ENCODE results near the gene CNOT2. TPM values are rescaled to one million over a fixed set of nuclear protein-coding genes. Genes with fewer than 3 reads are reported as not detected.

The CNOT2 gene
- total and polyA plus RNA-seq, 4 donors, result 17.5 to 93.4 (median 49.0) TPM

DNA sequence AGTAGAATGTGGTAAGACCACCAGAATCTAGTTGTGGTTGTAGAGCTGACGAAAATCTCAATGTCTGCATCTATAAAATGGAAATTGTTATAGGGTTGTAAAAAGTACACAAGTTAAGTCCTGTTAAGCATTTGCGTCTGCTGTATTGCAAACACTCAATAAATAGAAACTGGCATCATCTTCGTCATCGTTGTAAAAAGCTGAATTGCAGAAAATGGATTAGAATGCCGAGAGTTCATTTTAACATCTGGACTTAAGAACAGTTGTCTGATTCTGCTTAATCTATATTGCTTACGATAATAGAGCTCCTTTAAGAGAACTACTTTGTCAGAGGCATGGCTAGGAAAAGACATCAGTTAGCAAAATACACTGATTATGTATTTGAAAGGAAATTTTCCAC is 156.1 kb downstream of the CNOT2 start:
- TF ChIP-seq JUND (IDR thresholded peaks at IDR 0.05) (no peak), FOXA1 (IDR thresholded peaks at IDR 0.05) (no peak), EGR1 (IDR thresholded peaks at IDR 0.05; ENCODE audit: low read depth in 2 of 2) (no peak), RAD21 (IDR thresholded peaks at IDR 0.05) (no peak), TAF1 (conservative IDR thresholded peaks at IDR 0.05) (no peak), GABPA (IDR thresholded peaks at IDR 0.05 in 1 of 2, conservative IDR thresholded peaks at IDR 0.05 in 1 of 2) (no peak), FOXA2 (IDR thresholded peaks at IDR 0.05) (no peak), HNF4A (conservative IDR thresholded peaks at IDR 0.05) (no peak), HNF4G (IDR thresholded peaks at IDR 0.05) (no peak), YY1 (IDR thresholded peaks at IDR 0.05) (no peak), SP1 (IDR thresholded peaks at IDR 0.05) (no peak)
- TF ChIP-seq, protein P1, sequence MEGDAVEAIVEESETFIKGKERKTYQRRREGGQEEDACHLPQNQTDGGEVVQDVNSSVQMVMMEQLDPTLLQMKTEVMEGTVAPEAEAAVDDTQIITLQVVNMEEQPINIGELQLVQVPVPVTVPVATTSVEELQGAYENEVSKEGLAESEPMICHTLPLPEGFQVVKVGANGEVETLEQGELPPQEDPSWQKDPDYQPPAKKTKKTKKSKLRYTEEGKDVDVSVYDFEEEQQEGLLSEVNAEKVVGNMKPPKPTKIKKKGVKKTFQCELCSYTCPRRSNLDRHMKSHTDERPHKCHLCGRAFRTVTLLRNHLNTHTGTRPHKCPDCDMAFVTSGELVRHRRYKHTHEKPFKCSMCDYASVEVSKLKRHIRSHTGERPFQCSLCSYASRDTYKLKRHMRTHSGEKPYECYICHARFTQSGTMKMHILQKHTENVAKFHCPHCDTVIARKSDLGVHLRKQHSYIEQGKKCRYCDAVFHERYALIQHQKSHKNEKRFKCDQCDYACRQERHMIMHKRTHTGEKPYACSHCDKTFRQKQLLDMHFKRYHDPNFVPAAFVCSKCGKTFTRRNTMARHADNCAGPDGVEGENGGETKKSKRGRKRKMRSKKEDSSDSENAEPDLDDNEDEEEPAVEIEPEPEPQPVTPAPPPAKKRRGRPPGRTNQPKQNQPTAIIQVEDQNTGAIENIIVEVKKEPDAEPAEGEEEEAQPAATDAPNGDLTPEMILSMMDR (IDR thresholded peaks at IDR 0.05; ENCODE audit: low read depth, low read length, missing input control), result no peak
- TF ChIP-seq, protein P2, sequence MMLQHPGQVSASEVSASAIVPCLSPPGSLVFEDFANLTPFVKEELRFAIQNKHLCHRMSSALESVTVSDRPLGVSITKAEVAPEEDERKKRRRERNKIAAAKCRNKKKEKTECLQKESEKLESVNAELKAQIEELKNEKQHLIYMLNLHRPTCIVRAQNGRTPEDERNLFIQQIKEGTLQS (IDR thresholded peaks at IDR 0.05), result no peak
- TF ChIP-seq, protein P3, sequence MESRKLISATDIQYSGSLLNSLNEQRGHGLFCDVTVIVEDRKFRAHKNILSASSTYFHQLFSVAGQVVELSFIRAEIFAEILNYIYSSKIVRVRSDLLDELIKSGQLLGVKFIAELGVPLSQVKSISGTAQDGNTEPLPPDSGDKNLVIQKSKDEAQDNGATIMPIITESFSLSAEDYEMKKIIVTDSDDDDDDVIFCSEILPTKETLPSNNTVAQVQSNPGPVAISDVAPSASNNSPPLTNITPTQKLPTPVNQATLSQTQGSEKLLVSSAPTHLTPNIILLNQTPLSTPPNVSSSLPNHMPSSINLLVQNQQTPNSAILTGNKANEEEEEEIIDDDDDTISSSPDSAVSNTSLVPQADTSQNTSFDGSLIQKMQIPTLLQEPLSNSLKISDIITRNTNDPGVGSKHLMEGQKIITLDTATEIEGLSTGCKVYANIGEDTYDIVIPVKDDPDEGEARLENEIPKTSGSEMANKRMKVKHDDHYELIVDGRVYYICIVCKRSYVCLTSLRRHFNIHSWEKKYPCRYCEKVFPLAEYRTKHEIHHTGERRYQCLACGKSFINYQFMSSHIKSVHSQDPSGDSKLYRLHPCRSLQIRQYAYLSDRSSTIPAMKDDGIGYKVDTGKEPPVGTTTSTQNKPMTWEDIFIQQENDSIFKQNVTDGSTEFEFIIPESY (IDR thresholded peaks at IDR 0.05), result no peak
- no peaks in the 10 kb centered on the region for H3K27me3 ChIP-seq (ENCODE audit: control insufficient read depth in 4 of 4, insufficient read depth in 4 of 4, low read length in 3 of 4)
- no peak overlapping the region for H3K4me3 ChIP-seq (ENCODE audit: low read depth in 1 of 3, low read length in 3 of 3)
- DNase-seq (ENCODE audit: low spot score), result no peak
- H3K36me3 ChIP-seq (ENCODE audit: control insufficient read depth in 4 of 4, insufficient read depth in 3 of 4, low read depth in 1 of 4, low read length in 3 of 4), result no peaks in the 10 kb centered on the region
- no peak overlapping the region for H3K9ac ChIP-seq (ENCODE audit: low read depth in 1 of 2, low read length in 2 of 2)
- H3K9me3 ChIP-seq (ENCODE audit: control insufficient read depth in 4 of 4, low read length in 3 of 4), result no peaks in the 10 kb centered on the region
- WGBS, result 92% methylated on average over 6 of the region's 6 CpGs
- H3K27ac ChIP-seq (ENCODE audit: low read depth in 1 of 2, low read length in 2 of 2), result no peak overlapping the region
- H3K4me1 ChIP-seq (ENCODE audit: control insufficient read depth in 4 of 4, insufficient read depth in 4 of 4, low read length in 3 of 4), result no peaks in the 10 kb centered on the region

DNA sequence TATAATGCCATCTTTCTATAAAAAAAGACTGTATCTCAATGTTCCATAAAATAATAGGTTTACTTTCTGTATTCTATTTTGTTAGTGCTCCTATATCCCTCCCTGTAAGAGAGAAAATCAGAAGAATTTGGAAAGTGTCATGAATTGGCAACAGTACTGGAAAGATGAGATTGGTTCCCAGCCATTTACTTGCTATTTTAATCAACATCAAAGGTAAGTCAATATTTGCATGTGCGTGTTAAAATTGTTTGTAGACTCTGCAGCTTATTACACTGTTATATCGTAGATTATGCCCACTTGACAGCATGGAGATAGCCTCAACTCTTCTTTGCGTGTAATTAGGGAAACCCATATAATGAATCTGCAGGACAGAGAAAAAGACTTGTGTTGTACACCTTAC is 156.9 kb downstream of the CNOT2 start:
- no peak overlapping the region for H3K9ac ChIP-seq (ENCODE audit: low read depth in 1 of 2, low read length in 2 of 2)
- H3K4me1 ChIP-seq (ENCODE audit: control insufficient read depth in 4 of 4, insufficient read depth in 4 of 4, low read length in 3 of 4), result no peaks in the 10 kb centered on the region
- TF ChIP-seq FOXA2 (IDR thresholded peaks at IDR 0.05) (no peak), RAD21 (IDR thresholded peaks at IDR 0.05) (no peak), SP1 (IDR thresholded peaks at IDR 0.05) (no peak), GABPA (IDR thresholded peaks at IDR 0.05 in 1 of 2, conservative IDR thresholded peaks at IDR 0.05 in 1 of 2) (no peak), NR2F2 (IDR thresholded peaks at IDR 0.05) (no peak), JUND (IDR thresholded peaks at IDR 0.05) (no peak)
- TF ChIP-seq, protein P3 (IDR thresholded peaks at IDR 0.05), result no peak
- TF ChIP-seq, protein P4, sequence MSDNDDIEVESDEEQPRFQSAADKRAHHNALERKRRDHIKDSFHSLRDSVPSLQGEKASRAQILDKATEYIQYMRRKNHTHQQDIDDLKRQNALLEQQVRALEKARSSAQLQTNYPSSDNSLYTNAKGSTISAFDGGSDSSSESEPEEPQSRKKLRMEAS (IDR thresholded peaks at IDR 0.05), result no peak
- TF ChIP-seq, protein P5, sequence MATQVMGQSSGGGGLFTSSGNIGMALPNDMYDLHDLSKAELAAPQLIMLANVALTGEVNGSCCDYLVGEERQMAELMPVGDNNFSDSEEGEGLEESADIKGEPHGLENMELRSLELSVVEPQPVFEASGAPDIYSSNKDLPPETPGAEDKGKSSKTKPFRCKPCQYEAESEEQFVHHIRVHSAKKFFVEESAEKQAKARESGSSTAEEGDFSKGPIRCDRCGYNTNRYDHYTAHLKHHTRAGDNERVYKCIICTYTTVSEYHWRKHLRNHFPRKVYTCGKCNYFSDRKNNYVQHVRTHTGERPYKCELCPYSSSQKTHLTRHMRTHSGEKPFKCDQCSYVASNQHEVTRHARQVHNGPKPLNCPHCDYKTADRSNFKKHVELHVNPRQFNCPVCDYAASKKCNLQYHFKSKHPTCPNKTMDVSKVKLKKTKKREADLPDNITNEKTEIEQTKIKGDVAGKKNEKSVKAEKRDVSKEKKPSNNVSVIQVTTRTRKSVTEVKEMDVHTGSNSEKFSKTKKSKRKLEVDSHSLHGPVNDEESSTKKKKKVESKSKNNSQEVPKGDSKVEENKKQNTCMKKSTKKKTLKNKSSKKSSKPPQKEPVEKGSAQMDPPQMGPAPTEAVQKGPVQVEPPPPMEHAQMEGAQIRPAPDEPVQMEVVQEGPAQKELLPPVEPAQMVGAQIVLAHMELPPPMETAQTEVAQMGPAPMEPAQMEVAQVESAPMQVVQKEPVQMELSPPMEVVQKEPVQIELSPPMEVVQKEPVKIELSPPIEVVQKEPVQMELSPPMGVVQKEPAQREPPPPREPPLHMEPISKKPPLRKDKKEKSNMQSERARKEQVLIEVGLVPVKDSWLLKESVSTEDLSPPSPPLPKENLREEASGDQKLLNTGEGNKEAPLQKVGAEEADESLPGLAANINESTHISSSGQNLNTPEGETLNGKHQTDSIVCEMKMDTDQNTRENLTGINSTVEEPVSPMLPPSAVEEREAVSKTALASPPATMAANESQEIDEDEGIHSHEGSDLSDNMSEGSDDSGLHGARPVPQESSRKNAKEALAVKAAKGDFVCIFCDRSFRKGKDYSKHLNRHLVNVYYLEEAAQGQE (IDR thresholded peaks at IDR 0.05), result no peak
- no peaks in the 10 kb centered on the region for H3K9me3 ChIP-seq (ENCODE audit: control insufficient read depth in 4 of 4, low read length in 3 of 4)
- DNase-seq (ENCODE audit: low spot score), result no peak
- H3K36me3 ChIP-seq (ENCODE audit: control insufficient read depth in 4 of 4, insufficient read depth in 3 of 4, low read depth in 1 of 4, low read length in 3 of 4), result no peaks in the 10 kb centered on the region
- 50% methylated on average over 3 of the region's 3 CpGs for whole genome bisulfite sequencing
- no peak overlapping the region for H3K4me3 ChIP-seq (ENCODE audit: low read depth in 1 of 3, low read length in 3 of 3)
- no peaks in the 10 kb centered on the region for H3K27me3 ChIP-seq (ENCODE audit: control insufficient read depth in 4 of 4, insufficient read depth in 4 of 4, low read length in 3 of 4)
- H3K27ac ChIP-seq (ENCODE audit: low read depth in 1 of 2, low read length in 2 of 2), result no peak overlapping the region

Measured in liver (tissue), 9 donors.